GM12801 (cell line): Measurements from ENCODE around the gene MYO15A.

ENCODE experiments used
- TF ChIP-seq, protein P1 (sequence below): IDR thresholded peaks from one replicate; pipeline ENCODE4 v1.5.1; 2011; ENCODE audit warnings: control low read depth; ENCODE audit not compliant: insufficient read length; ENCODE audit errors: extremely low read depth

Gene MYO15A

DNA sequence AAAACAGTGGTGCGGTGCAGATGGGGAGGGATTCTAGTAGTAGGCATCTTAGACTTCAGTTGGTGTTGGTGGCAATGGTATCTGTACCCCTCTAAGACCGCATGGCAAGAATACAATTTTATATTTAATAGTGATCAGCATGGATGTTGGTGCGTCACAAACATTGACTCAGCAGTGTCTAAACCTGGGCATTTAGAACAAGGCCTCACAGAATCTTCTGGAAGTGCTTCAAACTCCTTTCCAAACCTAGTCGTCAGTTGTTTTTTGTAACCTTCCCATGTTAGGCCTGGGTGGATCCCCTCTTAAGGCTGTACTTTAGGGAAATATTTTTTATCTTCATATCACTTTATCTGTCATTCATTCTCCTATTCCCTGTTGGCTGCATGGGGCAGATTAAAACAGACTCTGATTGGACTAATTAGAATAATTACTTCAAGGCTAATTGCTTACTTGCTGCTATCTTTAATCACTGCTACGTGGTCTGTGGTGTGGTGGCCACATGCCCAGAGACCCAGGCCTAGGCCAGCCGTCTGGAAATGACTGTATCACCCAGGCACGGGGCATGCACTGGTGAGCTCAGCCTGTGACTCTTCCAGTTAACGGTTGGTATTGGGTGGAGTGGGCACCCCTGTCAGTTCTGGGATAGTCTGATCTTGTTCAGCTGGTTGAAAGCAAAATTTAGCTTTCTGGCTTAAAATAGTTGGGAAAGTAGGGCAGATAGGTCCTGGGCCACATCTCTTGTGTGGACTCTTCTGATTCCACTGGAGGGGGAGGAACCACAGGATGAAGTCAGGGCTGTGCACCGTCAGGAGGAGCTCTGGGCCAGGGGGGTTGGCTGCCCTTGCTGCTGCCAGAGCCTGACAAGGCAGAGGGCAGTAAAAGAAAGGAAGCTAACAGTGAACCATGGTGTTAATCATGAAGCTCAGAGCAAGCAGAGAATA lies 79.5 kb downstream of the MYO15A start:
- TF ChIP-seq, protein P1, sequence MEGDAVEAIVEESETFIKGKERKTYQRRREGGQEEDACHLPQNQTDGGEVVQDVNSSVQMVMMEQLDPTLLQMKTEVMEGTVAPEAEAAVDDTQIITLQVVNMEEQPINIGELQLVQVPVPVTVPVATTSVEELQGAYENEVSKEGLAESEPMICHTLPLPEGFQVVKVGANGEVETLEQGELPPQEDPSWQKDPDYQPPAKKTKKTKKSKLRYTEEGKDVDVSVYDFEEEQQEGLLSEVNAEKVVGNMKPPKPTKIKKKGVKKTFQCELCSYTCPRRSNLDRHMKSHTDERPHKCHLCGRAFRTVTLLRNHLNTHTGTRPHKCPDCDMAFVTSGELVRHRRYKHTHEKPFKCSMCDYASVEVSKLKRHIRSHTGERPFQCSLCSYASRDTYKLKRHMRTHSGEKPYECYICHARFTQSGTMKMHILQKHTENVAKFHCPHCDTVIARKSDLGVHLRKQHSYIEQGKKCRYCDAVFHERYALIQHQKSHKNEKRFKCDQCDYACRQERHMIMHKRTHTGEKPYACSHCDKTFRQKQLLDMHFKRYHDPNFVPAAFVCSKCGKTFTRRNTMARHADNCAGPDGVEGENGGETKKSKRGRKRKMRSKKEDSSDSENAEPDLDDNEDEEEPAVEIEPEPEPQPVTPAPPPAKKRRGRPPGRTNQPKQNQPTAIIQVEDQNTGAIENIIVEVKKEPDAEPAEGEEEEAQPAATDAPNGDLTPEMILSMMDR, result no peak

DNA sequence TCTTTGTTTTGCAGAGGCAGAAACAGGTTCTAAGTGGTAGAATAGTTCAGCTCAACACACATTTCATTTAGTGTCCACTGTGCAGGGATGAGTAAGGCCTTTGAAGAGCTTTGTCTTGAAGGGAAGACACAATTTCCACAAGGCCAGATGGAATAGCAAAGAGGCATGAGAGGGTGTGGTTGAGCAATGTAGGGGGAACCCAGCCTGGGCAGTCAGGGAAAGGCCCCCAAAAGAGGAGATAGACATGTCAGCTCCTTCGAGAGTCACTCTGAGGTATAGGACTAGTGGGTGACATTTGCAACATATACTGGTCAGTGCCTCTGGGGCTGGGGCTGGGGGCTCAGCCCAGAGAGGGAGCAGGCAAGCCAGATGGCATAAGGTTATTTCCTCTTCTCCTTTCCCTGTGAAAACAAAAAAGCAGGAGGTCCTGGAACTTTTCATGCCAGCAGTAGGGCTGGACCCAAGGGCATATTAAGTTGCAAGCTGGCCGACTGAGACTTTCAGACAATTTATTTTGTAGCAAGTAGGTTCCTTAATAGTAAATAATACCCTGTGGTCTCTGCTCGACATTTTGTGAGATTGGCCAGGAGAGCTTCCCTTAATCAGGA lies 82.2 kb downstream of the MYO15A start:
- TF ChIP-seq, protein P1, result no peak

DNA sequence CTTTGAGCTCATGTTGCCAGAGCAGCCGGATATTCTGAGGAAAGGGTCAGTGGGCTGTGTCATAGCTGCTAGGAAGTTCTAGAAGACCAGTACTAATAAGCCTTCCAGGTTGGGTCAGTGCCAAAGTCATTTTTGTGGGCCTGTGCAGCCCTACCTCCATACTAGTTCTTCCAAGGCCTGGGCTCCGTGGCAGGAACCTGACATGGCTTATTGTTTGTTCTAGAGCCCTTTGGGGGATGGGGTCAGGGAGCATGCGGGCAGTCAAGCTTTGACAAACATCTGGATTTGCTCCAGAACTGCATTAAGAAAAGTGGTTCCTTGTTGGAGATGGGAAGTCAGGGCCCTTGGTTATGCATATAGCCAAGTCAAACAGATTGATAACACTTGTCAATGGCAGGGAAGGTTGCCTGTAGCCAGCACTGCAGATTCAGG lies 82.7 kb downstream of the MYO15A start:
- TF ChIP-seq, protein P1, result no peak

DNA sequence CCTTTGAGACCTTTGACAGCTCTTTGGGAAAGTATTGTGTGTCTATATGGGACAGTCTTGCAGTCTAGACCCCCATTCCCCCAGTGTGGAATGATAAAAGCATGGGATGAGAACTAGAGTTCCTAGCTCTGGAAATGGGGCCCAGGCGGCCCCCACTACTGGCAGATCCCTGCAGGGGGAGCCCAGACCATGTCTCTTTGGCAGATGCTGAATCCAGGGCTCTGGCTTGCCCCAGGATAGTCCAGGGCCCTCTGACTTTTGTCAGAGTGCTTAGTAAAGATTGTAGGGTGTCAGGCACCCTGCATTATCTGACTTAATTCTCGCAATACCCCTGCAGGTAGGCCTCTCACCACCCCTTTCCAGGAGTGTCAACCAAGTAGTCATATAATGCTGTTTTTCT lies 83.4 kb downstream of the MYO15A start:
- TF ChIP-seq, protein P1, result no peak

DNA sequence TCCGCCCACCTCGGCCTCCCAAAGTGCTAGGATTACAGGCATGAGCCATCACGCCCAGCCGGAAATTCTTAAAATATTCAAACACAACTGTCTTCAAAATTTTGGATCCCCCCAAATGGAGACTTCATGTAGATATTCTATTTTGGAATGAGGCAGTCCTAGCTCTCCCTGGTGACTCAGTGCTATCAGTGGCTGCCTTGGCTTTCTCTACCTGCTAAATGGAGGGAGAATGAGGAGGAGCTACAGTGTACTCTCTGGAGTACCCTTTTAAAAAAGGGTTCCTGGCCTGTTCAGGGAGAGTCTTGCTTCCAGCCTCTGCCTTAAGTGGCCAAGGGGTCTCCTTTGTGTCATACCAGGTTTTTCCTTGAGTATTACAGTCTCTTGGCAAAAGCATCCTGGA lies 85.8 kb downstream of the MYO15A start:
- TF ChIP-seq, protein P1, result no peak

DNA sequence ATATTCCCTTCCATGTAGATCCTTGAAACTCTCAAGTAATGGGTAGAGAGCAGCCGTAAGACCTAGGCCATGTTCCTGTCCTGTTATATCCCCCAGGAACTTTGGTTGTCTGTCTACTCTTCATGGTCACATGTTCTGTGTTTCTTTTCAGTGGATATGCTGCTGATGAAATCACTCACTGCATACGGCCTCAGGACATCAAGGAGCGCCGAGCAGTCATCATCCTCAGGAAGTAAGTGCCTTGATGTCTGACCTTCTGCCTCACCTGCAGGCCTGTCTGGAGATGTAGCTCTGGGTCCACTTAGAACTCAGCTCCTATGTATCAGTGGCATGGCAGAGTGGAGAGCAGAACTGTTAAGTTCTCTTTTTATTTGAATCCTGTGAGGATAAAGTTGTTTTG lies 86.2 kb downstream of the MYO15A start:
- TF ChIP-seq, protein P1, result no peak

DNA sequence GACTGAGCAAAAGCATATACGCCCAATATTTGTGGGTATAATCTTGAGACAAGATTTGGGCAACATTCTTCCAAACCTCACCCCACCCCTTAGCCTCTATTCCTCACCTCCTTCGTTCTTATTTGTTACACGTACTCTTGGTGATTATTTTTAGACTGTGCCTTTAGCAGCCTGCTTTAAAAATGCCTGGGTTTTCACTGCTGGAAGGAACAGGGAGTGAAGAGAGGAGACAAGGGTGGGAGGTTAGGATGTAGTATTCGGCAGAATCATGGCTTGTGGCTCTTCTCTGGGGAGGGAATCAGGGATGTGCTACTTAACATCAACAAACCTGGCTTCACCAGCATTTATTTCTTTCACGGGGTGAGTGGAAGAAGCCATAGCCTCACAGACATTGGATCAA lies 86.7 kb downstream of the MYO15A start:
- TF ChIP-seq, protein P1, result no peak
